ENCODE results near the gene MTHFD1L. TPM values are rescaled to one million over a fixed set of nuclear protein-coding genes. Genes with fewer than 3 reads are reported as not detected.
"Not testable (repeated sequence)": the region's sequence is repeated elsewhere in the genome, so short reads cannot be mapped to it uniquely, and the experiment has no call there.

The MTHFD1L gene
- total and polyA plus RNA-seq, 10 donors = 6.7 to 32.1 (median 13.1) TPM

GRCh38 chr6:151125651-151126416 is 260.3 kb downstream of the MTHFD1L start:
- H3K9me3 ChIP-seq; DNase-seq; intact Hi-C loops (cut with DNase I; ENCODE audit: low total_unique reads); H3K27me3 ChIP-seq (replicated peaks in 1 of 7); H3K4me3 ChIP-seq; H3K36me3 ChIP-seq; H3K27ac ChIP-seq; H3K4me1 ChIP-seq: not testable (repeated sequence)
- WGBS, 5 donors = 67 to 80% (median 73%) methylated on average over 6 of the region's 6 CpGs

GRCh38 chr6:151126417-151126724 is 260.9 kb downstream of the MTHFD1L start:
- H3K4me1 ChIP-seq; DNase-seq; H3K4me3 ChIP-seq; H3K27me3 ChIP-seq (replicated peaks in 1 of 7); H3K36me3 ChIP-seq; H3K27ac ChIP-seq; intact Hi-C loops (cut with DNase I; ENCODE audit: low total_unique reads); H3K9me3 ChIP-seq: not testable (repeated sequence)
- WGBS, 5 donors = 86 to 96% (median 93%) methylated on average over 4 of the region's 4 CpGs

- H3K9me3 ChIP-seq; DNase-seq; H3K36me3 ChIP-seq; intact Hi-C loops (cut with DNase I; ENCODE audit: low total_unique reads); H3K27ac ChIP-seq; H3K27me3 ChIP-seq (replicated peaks in 1 of 7); H3K4me1 ChIP-seq; H3K4me3 ChIP-seq: not testable (repeated sequence)
- 94 to 99% (median 97%) methylated on average over 5 of the region's 5 CpGs for WGBS, 5 donors
These were observed 261.8 kb downstream of the MTHFD1L start for GRCh38 chr6:151127133-151127798.

- peaks cover 0 to 8% (median 0%) of the 10 kb centered on the region in 8 donors for H3K9me3 ChIP-seq
- H3K36me3 ChIP-seq = no peaks in the 10 kb centered on the region
- H3K27ac ChIP-seq = no peak overlapping the region
- no peaks in the 10 kb centered on the region for H3K27me3 ChIP-seq (replicated peaks in 1 of 7)
- intact Hi-C loops (cut with DNase I; ENCODE audit: low total_unique reads) = no loop called here
- DNase-seq = no peak
- 81 to 95% (median 88%) methylated on average over 5 of the region's 5 CpGs for WGBS, 5 donors
- H3K4me1 ChIP-seq = no peaks in the 10 kb centered on the region
- TF ChIP-seq POLR2AphosphoS5 (IDR thresholded peaks at IDR 0.05) (no peak), CTCF (IDR thresholded peaks at IDR 0.05 in 8 of 11, conservative IDR thresholded peaks at IDR 0.05 in 3 of 11) (no peak), POLR2A (IDR thresholded peaks at IDR 0.05) (no peak)
- no peak overlapping the region for H3K4me3 ChIP-seq
These were observed 263.4 kb downstream of the MTHFD1L start for GRCh38 chr6:151128763-151129370.

- Histone ChIP-seq H3K27me3 (replicated peaks in 1 of 7) (no peaks in the 10 kb centered on the region), H3K27ac (no peak overlapping the region), H3K4me3 (no peak overlapping the region), H3K9me3 (peaks cover 0 to 17% (median 0%) of the 10 kb centered on the region in 8 donors), H3K36me3 (no peaks in the 10 kb centered on the region), H3K4me1 (no peaks in the 10 kb centered on the region)
- 63 to 74% (median 73%) methylated on average over 6 of the region's 6 CpGs for WGBS, 5 donors
- TF ChIP-seq CTCF (IDR thresholded peaks at IDR 0.05 in 8 of 11, conservative IDR thresholded peaks at IDR 0.05 in 3 of 11) (no peak), POLR2A (IDR thresholded peaks at IDR 0.05) (no peak), POLR2AphosphoS5 (IDR thresholded peaks at IDR 0.05) (no peak)
- DNase-seq = no peak
- intact Hi-C loops (cut with DNase I; ENCODE audit: low total_unique reads) = no loop called here
These were observed 264.8 kb downstream of the MTHFD1L start for GRCh38 chr6:151130329-151130728.
